Retina (tissue), 1 donor: ENCODE measurements around the gene ODAD4.
A peak's percentile ranks its signal among the peaks of the same experiment; 100 is the strongest.

Source experiments
- DNase-seq: peaks from one replicate; pipeline ENCODE4 v3.0.0-alpha.2; 2016

Gene ODAD4, protein sequence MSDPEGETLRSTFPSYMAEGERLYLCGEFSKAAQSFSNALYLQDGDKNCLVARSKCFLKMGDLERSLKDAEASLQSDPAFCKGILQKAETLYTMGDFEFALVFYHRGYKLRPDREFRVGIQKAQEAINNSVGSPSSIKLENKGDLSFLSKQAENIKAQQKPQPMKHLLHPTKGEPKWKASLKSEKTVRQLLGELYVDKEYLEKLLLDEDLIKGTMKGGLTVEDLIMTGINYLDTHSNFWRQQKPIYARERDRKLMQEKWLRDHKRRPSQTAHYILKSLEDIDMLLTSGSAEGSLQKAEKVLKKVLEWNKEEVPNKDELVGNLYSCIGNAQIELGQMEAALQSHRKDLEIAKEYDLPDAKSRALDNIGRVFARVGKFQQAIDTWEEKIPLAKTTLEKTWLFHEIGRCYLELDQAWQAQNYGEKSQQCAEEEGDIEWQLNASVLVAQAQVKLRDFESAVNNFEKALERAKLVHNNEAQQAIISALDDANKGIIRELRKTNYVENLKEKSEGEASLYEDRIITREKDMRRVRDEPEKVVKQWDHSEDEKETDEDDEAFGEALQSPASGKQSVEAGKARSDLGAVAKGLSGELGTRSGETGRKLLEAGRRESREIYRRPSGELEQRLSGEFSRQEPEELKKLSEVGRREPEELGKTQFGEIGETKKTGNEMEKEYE

DNA sequence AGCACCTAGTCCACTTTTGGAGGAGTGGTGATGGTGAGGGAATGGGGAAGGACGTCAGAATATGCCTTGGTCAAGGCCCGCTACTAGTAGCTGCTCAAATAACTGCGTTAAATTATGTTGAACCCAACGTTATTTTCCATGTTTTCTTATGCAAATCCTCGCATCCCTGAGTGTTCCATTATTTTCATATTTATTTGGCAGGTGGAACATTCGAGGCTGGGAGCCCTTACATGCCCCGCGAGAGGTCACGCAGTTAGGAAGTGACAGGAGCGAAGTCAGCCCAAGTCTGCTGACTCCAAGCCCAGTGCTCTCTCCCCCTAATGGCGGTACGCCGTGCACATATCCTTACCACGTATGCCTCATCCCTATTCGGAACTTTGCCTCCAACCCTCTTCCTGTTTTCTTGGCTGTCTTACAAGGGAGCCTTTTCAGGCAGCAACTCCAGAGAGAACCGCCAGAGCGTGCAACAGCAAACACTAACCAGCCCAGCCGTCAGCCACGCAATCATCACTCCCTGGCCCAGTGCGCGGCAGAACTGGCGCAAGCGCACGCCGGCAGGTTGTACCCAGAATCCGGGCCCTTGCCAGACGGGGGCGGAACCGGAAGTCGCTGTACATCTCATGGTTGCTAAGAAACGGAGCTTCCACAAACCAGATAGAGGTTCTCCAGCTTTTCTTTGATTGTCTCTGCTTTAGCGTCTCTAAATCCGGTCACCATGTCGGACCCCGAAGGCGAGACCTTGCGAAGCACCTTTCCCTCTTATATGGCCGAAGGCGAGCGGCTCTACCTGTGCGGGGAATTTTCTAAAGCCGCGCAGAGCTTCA lies at the start of gene ODAD4:
TSS of gene ODAD4 (plus strand) at position 609 of the 824 bp plus-strand sequence. CDS start at position 716, 107 bp downstream.
- DNase-seq, result peak; percentile 94

DNA sequence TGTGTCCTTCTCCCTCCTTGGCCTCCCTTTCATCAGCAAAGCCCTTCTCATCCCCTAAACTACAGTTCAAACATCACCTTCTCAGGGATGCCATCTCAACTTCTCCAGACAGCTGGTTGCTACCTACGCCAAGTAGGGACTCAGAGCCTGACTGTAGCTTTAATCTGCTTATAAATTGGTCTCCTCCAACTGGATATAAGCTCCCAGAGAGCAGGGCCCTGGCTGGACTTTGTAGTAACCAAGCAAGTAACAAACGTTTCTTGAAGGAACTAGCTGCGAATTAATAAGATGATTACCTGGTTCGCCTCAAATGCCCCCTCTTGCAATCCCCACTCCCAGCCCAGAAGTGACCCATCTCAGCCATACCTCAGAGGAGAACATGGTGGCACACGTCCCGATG lies 47.7 kb upstream of the ODAD4 start:
- no peak for DNase-seq

DNA sequence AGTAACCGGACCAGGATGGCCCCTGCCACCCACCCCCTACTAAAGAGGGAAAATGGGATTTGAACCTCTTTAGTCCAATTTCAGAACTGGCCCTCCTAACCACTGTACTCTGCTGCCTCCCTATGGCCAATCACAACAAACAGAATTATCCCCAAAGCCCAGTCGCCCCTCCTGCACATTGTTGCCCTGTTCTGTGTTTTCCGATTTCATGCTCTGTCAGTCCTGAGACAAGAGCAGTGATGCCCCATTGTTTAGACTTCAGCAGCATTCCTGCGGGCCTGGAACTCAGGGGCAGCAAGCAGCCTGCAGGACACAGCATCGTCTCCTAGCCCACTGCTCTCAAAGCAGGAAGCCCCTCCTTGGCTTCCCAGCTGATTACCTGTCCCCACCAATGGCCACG lies 44.7 kb upstream of the ODAD4 start:
- DNase-seq, result peak; percentile 75

DNA sequence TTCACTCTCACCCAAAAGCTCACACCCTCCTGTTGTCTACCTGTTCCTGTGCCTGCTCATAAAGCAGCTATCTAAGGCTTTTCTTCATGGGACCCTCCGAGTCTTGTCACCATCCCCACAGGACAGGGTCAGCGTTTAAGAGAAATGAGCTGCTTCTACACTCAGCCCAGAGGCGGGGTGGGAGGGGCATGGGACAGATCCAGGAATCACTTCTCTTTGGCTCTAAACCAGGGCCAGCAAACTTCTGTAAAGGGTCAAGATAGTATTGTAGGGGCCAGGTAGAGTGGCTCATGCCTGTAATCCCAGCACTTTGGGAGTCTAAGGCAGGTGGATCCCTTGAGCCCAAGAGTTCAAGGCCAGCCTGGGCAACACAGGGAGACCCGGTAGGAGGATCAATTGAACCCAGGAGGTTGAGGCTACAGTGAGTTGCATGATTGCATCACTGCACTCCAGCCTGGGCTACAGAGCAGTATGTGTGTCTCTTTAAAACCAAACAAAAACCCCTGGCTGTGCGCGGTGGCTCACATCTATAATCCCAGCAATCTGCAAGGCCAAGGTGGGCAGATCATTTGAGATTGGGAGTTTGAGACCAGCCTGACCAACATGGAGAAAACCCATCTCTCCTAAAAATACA lies 42.0 kb upstream of the ODAD4 start:
- no peak for DNase-seq

DNA sequence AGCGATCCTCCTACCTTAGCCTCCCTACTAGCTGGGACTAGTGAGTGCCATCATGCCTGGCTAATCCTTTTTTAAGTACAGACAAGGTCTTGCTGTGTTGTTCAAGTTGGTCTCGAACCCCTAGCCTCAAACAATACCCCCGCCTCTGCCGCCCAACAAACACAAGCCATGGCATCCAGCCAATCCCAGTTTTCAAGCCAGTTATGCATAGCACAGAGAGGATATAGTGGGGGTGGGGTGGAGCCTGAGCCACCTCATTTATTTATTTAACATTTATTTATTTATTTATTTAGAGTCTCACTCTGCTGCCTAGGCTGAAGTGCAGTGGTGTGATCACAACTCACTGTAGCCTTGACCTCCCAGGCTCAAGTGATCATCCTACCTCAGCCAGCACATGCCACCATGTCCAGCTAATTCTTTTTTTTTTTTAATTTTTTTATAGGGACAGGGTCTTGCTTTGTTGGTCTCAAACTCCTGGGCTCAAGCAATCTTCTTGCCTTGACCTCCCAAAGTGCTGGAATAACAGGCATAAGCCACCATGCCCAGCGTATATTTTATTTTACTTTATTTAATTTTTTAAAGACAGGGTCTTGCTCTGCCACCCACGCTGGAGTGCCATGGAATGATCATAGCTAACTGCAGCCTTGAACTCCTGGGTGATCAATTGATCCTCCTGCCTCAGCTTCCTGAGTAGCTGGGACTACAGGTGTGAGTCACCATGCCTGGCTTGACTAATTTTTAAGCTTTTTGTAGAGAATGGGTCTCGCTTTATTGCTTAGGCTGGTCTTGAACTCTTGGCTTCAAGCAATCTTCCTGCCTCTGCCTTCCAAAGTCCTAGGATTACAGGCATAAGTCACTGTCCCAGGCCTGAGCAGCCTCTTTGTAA lies 39.0 kb upstream of the ODAD4 start:
- DNase-seq, result no peak

DNA sequence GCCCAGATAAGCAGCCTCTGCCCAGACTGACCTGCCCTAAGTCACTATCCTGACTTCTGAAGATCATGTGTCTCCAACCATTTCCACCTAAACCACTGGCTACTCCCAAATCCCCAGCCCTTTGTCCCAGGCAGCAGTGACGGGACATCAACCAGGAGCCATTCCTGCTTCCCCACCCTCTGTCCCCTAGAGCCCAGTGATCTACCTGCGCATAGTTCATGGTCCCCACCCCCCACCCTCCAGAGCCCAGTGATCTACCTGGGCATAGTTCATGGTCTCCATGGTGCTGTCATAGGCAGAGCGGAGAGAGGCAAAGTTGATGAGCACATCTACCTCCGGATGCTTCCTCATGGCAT lies 38.4 kb upstream of the ODAD4 start:
- DNase-seq, result no peak

DNA sequence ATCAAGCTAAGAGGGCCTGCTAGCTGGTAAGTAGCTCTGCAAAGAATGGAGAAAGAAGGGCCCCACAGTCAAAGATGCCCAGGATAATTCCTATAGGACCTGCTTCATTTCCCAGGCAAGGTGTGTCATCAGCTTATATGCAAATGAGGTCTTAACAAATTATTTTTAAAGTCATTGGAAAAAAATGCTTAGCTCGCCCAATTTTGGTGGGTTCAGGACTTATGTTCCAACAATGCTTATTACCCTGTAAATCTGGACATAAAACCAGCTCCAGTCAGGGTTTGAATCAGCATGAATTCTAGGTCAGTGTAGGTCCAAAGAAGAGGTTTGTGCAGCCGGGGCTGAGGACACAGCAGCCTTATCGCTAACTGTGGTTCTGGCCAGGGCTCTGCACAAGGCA lies 37.0 kb upstream of the ODAD4 start:
- no peak for DNase-seq

DNA sequence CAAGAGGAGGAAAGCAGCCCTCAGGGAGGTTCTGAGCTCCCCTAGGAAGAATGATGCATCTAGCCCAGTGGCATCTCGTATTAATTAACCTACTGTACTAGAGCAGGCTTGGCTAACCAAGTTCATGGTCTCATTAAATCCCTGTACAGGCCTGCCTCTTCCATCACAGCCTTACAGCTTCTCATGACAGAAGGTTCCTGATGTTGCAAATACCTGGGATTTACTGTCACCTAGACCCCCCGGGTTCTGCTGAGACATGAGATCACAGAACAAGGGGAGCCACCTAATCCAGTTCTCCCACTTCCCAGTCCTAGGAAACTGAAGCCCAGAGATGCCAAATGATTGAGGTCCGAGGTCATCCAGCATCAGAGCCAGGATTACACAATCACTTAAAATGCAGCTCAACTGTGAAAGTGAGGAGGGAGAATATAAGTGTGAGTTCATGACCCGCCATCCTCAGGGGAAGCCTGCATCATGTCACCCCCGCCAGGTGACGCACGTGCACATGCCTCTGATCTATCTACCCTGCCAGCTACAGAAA lies 35.6 kb upstream of the ODAD4 start:
- no peak for DNase-seq

DNA sequence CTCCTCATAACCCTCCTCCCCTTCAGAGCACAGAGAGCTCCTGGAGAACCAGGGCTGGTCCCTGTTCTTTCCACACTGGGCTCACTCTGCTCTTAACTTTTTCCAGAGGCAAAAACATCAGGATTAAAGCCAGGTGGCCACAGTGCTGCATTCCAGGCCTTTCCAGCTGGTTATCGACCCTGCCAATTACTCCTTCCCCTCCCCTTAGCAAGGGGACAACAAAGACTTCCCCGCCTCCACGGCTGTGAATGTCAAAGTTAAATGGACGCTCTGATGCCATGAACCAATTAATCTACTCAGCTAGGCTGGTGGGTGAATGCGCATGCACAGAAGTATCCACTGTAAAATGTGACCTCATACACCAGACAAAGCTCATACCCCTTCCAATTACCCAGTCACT lies 34.8 kb upstream of the ODAD4 start:
- DNase-seq, result peak; percentile 18

DNA sequence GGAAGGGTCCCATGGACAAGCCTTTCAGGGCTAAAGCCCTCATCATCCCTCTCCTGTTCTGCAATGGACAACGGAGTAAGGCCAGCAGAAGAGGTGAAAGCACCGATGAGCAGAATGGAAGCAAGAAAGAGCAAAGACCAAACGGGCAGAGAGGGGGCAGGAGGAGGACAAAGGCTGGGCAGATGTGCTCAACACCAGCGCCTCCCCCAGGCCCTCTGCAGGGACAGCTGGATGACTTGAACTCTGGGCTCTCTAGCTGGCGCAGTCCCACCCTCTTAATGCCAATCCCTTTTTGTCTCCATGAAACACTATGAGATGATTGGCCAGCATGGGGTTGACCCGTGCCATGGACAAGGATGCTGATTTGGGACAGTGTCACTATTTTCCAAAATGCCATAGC lies 33.7 kb upstream of the ODAD4 start:
- no peak for DNase-seq

DNA sequence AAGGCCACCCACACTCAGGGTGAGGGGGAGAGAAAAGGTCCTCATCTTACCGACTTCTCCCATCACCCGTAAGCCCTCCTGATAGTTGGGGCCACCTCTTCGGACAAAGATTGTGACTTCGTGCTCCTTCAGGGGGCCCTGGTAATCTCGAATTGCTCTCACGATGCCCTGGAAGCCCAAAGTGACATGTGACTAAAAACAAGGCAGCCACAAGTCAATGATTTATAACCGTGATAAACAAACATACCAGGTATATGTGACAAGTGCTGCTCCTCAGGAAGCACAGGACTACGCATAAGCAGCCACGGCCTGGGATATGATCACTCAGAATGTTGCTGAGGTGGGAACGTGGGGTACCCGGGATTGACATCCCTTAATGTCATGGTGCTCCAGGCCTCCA lies 28.8 kb upstream of the ODAD4 start:
- no peak for DNase-seq

DNA sequence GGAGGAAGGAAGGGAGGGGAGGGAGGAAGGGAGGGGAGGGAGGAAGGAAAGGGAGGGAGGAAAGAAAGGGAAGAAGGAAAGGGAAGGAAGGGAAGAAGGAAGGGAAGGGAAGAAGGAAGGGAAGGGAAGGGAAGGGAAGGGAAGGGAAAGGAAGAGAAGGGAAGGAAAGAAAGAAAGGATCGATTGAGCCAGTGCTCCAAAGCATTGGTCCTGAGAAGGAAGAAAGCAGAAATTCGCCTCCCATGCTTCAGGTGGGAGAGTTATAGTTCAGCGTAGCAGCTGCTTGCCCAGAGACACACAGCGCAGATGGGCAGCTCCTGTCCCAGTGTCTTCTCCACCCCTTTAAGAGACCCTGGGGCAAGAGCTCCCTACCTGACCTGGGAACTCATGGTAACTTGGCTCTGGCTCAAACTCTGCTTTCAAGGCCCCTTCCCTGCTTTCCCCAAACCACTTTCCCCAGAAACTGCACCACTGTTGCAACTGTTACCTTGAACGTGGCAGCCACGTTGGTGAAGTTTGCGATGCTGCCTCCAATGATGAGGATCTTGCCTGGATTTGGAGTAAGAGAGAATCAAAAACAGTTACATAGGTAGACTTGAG lies 26.1 kb upstream of the ODAD4 start:
- no peak for DNase-seq

DNA sequence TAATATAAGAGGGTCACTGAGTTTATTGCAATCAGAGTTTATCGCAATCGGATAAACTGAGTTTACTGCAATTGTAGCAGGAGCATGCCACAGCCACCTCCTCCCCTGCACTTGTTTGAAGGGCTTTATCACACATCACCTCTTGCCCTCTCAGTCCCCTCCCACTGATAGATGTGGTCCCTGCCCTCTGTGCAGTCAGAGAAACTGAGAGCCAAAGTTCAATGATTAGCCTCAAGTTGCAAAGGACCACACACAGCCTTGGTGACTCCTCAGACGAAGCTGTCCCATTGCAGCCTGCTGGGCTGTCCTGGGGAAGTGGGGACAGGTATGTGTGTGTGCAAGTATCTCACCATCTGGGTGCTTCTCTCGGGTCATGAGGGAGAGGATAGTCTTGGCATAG lies 25.2 kb upstream of the ODAD4 start:
- no peak for DNase-seq

DNA sequence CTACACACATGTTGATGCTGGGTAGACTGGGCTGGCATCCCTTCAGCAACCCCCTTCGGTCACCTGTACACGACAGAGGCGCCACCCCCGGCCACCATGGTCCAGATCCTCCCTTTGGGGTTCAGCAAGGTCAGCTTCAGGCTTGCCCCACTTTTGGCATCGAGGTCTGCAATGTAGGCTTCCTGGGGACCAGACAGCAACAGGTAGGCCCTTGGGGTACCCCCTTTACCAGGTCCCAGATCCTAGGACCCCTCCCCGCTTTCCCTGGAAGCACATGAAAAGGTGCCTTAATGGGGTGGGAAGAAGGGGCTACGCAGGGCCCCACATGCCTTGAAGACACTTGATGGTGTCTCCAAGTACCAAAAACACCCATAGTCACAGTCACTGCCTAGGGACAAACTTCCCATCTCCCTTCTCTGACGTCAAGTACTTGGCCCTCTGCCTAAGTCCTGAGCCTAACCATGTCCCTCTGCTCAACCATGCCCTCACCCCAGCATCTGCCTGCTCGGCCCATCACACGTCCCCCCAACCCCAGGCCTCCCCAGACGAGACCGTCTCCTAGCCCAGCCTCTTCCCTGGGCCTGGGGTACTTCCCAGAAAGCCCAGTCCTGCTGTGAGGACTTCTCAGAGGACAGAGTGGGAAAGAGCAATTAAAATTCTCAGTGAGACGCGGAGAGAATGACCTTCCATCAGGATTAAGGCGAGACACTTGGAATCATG lies 23.8 kb upstream of the ODAD4 start:
- no peak for DNase-seq

DNA sequence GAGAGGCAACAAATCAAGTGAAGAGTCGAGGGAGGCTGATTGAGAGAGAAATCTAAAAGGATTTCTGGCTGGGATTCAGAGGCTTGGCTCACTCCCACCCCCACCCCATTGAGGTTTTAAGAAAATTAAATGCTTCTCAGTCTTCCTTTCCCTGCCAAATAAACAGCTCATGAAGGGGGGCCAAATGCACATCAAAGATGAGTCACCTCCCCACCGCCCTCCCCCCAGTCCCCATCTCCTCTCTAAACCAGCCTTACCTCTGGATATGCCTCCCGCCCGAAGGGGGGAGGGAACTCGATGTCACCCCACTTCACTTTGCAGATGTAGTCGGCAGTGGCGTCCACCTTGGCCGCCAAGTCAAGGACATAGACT lies 23.2 kb upstream of the ODAD4 start:
- no peak for DNase-seq

DNA sequence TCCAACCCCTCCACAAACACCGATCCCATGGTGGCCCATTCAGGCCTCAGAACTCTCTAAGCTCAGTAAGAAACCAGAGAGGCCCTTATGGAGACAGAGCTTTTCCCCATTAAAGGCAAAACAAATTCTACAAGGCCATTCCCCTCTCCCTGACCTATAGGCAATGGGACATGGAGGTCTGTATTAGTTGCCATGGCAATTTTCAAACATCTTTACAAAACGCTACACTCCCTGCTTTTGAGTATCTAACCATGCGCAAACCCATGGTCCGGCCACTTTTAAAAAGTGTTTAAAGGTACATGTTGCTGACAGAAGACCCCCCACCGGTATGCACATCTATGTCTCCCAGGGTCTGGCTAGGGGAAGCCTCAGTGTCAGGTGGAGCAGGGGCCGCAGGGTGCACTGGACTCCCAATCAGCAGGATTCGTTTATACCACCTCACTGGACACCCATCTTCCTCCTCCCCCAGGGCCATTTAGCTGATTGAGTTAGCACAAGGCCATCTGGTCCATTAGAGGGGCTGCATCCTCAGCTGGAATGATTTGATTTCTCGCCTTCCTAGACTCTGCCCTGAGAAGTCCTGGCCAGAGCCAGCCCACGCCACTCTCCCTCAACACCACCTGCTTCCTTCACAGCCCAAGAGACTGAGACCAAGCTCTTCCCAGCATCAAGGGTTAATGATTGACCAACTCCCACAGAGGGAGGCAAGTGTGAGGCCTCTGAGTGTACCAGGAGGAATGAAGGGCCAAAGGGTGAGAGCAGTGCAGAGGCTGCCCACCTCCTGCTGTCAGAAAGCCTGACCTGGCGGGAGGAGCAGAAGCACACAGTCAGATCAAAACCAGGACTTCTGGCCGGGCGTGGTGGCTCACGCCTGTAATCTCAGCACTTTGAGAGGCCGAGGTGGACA lies 22.5 kb upstream of the ODAD4 start:
- DNase-seq, result peak; percentile 67

DNA sequence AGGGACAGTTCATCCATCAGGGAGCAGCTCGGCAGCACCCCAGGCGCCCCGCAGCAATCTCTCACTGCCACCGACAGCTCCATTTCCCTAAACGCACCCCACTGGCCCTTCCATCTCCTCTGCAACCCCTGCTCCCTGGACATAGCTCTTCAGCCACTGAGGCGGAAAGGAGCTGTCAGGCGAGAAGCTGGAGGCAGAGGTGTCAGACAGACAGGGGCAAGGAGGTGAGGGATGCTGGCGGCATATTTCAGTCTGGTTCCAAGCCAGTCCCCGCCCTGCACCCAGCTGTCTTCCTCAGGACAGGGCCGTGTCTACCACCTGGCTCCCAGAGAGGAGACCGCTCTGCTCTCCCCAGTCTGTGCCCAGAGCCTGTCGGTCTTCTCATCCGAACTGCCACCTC lies 21.3 kb upstream of the ODAD4 start:
- DNase-seq, result peak; percentile 25

DNA sequence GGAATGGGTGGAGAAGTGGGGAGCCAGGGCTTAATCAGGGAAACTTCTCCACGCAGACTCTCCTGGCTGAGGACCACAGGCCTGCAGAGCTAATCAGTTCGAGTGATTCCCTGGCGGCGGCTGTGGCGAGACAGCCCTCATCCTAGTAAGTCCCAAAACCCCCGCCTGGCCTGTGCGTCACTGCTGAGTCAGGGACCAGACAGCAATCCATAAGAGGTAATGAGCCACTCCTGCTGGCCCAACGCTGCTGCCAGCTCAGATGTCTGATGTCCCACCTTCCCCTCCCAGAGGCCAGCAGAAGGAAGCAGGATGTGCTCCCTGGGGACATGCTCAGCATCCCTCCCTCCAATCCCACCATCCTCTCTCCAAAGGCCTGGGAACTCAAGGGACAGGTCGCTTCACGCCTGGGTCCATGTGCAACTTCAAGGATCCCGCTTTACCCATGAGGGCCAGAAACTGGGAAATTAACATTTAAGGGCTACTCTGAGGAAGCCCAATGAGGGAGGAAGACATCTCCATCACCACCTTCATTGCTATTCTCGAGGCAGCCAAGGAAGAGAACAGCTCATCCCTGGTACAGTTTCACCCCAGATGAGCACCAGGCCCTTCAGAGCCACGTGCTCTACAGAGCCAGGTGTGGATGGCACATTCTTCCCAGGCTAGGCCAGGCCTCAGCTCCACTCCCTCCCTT lies 19.6 kb upstream of the ODAD4 start:
- DNase-seq, result no peak

DNA sequence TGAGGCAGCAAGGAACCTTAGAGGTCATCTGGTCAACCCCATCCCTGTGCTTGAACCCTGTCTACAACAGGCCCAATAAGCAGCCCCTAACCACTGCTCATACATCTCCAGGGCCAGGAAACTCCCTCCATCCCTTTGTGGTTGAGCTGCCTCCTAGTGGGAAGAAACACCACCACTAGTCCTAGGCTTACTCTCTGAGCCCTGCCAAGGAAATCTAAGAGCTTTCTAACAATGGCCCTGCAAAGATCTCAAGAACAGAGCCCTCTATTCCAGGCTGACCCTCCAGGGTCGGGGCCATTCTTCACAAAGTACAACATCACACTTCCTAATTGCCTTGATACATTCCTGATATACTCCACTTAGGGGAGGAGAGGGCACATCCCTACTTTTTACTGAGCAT lies 17.5 kb upstream of the ODAD4 start:
- no peak for DNase-seq
